ENCODE results near the gene PCDHGA7. TPM values are rescaled to one million over a fixed set of nuclear protein-coding genes. Genes with fewer than 3 reads are reported as not detected.
A peak's percentile ranks its signal among the peaks of the same experiment; 100 is the strongest.
"Not testable (repeated sequence)": the region's sequence is repeated elsewhere in the genome, so short reads cannot be mapped to it uniquely, and the experiment has no call there.

Gene PCDHGA7
- total RNA-seq, 2 experiments from 2014 or later, result not detected

DNA sequence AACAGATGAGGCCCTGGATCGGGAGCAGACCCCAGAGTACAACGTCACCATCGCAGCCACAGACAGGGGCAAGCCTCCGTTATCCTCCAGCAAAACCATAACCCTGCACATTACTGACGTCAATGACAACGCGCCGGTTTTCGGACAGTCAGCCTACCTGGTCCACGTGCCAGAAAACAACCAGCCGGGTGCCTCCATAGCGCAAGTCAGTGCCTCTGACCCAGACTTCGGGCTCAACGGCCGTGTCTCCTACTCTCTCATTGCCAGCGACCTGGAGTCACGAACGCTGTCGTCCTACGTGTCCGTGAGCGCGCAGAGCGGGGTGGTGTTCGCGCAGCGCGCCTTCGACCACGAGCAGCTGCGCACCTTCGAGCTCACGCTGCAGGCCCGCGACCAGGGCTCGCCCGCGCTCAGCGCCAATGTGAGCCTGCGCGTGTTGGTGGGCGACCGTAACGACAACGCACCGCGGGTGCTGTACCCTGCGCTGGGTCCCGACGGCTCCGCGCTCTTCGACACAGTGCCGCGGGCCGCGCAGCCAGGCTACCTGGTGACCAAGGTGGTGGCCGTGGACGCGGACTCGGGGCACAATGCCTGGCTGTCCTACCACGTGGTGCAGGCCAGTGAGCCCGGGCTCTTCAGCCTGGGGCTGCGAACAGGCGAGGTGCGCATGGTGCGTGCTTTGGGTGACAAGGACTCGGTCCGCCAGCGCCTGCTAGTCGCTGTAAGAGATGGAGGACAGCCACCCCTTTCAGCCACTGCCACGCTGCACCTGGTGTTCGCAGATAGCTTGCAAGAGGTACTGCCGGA, 36.7 kb downstream of the PCDHGA7 start:
- H3K4me3 Mint-ChIP-seq, result no peak overlapping the region
- peaks cover 6% of the 10 kb centered on the region for H3K4me1 Mint-ChIP-seq
- peaks cover 39% of the 10 kb centered on the region for H3K36me3 Mint-ChIP-seq (ENCODE audit: low read depth)
- intact Hi-C loops (cut with DNase I, micrococcal nuclease), result no loop called here
- H3K27me3 Mint-ChIP-seq, result peaks cover 70% of the 10 kb centered on the region
- DNase-seq, result no peak
- CTCF ChIA-PET, result interaction anchor here (0.6 to 3.3 kb wide), 7 partner anchors 11 to 145 kb away, joined by 3 to 11 read pairs (median 3); partner anchors contain the start of gene PCDHGA12
- no peak for ATAC-seq
- no peak overlapping the region for H3K27ac Mint-ChIP-seq
- peaks cover 34% of the 10 kb centered on the region for H3K9me3 Mint-ChIP-seq (ENCODE audit: low read depth)
- POLR2A ChIA-PET, result no interaction called here

GRCh38 chr5:141420855-141421488, 38.4 kb downstream of the PCDHGA7 start, which contains the start of gene PCDHGA11:
Gene PCDHGA11 (plus strand): TSS chr5:141421051. CDS start chr5:141421228, 177 bp downstream.
- Mint-ChIP-seq H3K27ac (no peak within 1 kb of the TSS), H3K4me3 (peak within 1 kb of the TSS; percentile 69), H3K4me1 (peaks cover 2% of the 10 kb centered on the region), H3K9me3 (ENCODE audit: low read depth) (peaks cover 34% of the 10 kb centered on the region), H3K27me3 (peaks cover 70% of the 10 kb centered on the region), H3K36me3 (ENCODE audit: low read depth) (peaks cover 35% of the 10 kb centered on the region)
- ChIA-PET POLR2A (interaction anchor here (0.7 kb wide), 1 partner anchor 47 kb away, joined by 4 read pairs; no protein-coding TSS in a partner anchor), CTCF (interaction anchor here (0.6 to 3.3 kb wide), 34 partner anchors 8 to 635 kb away, joined by 3 to 32 read pairs (median 4); partner anchors contain the start of genes PCDHA1, PCDHB16, PCDHGA10 and PCDHGA12)
- intact Hi-C loops (cut with DNase I, micrococcal nuclease), result loop anchor here (1.0 to 10.0 kb wide), 6 partner anchors 56 to 196 kb away; partner anchors contain the start of genes PCDHB14 (in 1 of the 2) and PCDHGC3 (in 1 of the 2)
- DNase-seq, result peak; percentile 75
- ATAC-seq, result peak; percentile 57

DNA sequence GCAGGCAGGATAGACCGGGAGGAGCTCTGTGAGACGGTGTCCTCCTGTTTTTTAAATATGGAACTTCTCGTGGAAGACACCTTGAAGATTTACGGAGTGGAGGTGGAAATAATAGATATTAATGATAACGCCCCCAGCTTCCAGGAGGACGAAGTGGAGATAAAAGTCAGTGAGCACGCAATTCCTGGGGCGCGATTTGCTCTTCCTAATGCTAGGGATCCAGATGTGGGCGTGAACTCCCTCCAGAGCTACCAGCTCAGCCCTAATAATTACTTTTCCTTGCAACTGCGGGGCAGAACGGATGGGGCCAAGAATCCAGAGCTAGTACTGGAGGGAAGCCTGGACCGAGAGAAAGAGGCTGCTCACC, 38.9 kb downstream of the PCDHGA7 start:
- intact Hi-C loops (cut with DNase I, micrococcal nuclease), result loop anchor here (1.0 to 10.0 kb wide), 6 partner anchors 56 to 197 kb away; partner anchors contain the start of genes PCDHB14 (in 1 of the 2) and PCDHGC3 (in 1 of the 2)
- ChIA-PET POLR2A (no interaction called here), CTCF (interaction anchor here (0.6 to 3.3 kb wide), 30 partner anchors 9 to 635 kb away, joined by 3 to 32 read pairs (median 5); partner anchors contain the start of genes PCDHA1, PCDHB16, PCDHGA10 and PCDHGA12)
- DNase-seq, result no peak
- Mint-ChIP-seq H3K4me3 (peak overlapping the region; percentile 69), H3K27ac (no peak overlapping the region), H3K27me3 (peaks cover 71% of the 10 kb centered on the region), H3K9me3 (ENCODE audit: low read depth) (peaks cover 34% of the 10 kb centered on the region), H3K4me1 (peaks cover 2% of the 10 kb centered on the region), H3K36me3 (ENCODE audit: low read depth) (peaks cover 35% of the 10 kb centered on the region)
- ATAC-seq, result no peak

DNA sequence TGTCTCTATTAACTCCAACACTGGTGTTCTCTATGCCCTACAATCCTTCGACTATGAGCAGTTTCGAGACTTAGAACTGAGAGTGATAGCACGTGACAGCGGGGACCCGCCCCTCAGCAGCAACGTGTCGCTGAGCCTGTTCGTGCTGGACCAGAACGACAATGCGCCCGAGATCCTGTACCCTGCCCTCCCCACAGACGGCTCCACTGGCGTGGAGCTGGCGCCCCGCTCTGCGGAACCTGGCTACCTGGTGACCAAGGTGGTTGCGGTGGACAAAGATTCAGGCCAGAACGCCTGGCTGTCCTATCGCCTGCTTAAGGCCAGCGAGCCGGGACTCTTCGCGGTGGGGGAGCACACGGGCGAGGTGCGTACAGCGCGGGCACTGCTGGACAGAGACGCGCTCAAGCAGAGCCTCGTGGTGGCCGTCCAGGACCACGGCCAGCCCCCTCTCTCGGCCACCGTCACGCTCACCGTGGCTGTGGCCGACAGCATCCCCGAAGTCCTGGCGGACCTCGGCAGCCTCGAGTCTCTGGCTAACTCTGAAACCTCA, 40.3 kb downstream of the PCDHGA7 start:
- intact Hi-C loops (cut with DNase I, micrococcal nuclease), result loop anchor here (5.0 to 10.0 kb wide), 3 partner anchors 54 to 198 kb away; partner anchors contain the start of genes PCDHB14 (in 1 of the 2) and PCDHGC3 (in 1 of the 2)
- ChIA-PET POLR2A (no interaction called here), CTCF (interaction anchor here (0.7 to 2.7 kb wide), 4 partner anchors 8 to 72 kb away, joined by 3 to 32 read pairs (median 12); partner anchors contain the start of genes PCDHGA10 and PCDHGA12)
- Mint-ChIP-seq H3K36me3 (ENCODE audit: low read depth) (peaks cover 37% of the 10 kb centered on the region), H3K4me3 (no peak overlapping the region), H3K27ac (no peak overlapping the region), H3K4me1 (peaks cover 1% of the 10 kb centered on the region), H3K27me3 (peaks cover 76% of the 10 kb centered on the region), H3K9me3 (ENCODE audit: low read depth) (peaks cover 37% of the 10 kb centered on the region)
- DNase-seq (no peak), ATAC-seq (no peak)

DNA sequence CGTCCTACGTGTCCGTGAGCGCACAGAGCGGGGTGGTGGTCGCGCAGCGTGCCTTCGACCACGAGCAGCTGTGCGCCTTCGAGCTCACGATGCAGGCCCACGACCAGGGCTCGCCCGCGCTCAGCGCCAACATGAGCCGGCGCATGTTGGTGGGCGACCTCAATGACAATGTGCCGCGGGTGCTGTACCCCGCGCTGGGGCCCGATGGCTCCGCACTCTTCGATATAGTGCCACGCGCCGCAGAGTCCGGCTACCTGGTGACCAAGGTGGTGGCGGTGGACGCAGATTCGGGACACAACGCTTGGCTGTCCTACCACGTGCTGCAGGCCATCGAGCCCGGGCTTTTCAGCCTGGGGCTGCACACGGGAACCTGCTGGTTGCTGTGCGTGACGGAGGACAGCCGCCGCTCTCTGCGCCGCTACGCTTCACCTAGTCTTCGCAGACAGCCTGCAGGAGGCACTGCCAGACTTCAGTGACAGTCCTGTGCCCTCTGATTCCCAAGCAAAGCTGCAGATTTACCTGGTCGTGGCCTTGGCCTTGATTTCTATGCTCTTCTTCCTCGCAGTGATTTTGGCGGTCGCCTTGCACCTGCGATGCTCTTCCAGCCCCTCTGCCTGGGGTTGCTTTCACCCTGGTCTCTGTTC, 45.4 kb downstream of the PCDHGA7 start:
- H3K4me3 Mint-ChIP-seq, result no peak overlapping the region
- ATAC-seq, result no peak
- DNase-seq, result no peak
- peaks cover 30% of the 10 kb centered on the region for H3K36me3 Mint-ChIP-seq (ENCODE audit: low read depth)
- intact Hi-C loops (cut with DNase I, micrococcal nuclease), result loop anchor here (10.0 kb wide), 2 partner anchors 193 to 203 kb away; partner anchors contain the start of gene PCDHB14 (in 1 of the 2)
- ChIA-PET POLR2A (no interaction called here), CTCF (interaction anchor here (0.5 to 1.2 kb wide), 5 partner anchors 15 to 552 kb away, joined by 3 to 4 read pairs (median 3); partner anchors contain the start of gene PCDHGA10)
- peak overlapping the region; percentile 21 for H3K27ac Mint-ChIP-seq
- peaks cover 31% of the 10 kb centered on the region for H3K9me3 Mint-ChIP-seq (ENCODE audit: low read depth)
- peaks cover 17% of the 10 kb centered on the region for H3K4me1 Mint-ChIP-seq
- H3K27me3 Mint-ChIP-seq, result peaks cover 68% of the 10 kb centered on the region

- intact Hi-C loops (cut with DNase I, micrococcal nuclease), result loop anchor here (1.0 to 5.0 kb wide), 3 partner anchors 47 to 134 kb away; partner anchors contain the start of gene PCDHGC3 (in 1 of the 2)
- Mint-ChIP-seq H3K27me3 (peaks cover 69% of the 10 kb centered on the region), H3K9me3 (ENCODE audit: low read depth) (peaks cover 33% of the 10 kb centered on the region), H3K36me3 (ENCODE audit: low read depth) (peaks cover 31% of the 10 kb centered on the region), H3K4me3 (peak within 1 kb of the TSS; percentile 45), H3K4me1 (peaks cover 17% of the 10 kb centered on the region), H3K27ac (no peak within 1 kb of the TSS)
- DNase-seq (peak; percentile 68), ATAC-seq (peak; percentile 73)
- ChIA-PET CTCF (interaction anchor here (0.6 to 3.3 kb wide), 36 partner anchors 9 to 1247 kb away, joined by 3 to 32 read pairs (median 4); partner anchors contain the start of genes PCDHGA10, PCDHGA11, PCDHGA3 and PCDHGA4), POLR2A (interaction anchor here (0.7 kb wide), 2 partner anchors 27 to 54 kb away, joined by 3 to 5 read pairs; no protein-coding TSS in a partner anchor)
Observed at GRCh38 chr5:141430332-141431113, 48.0 kb downstream of the PCDHGA7 start, which contains the start of gene PCDHGA12. Gene PCDHGA12 (plus strand): TSS chr5:141430507. CDS start chr5:141430760, 253 bp downstream.

DNA sequence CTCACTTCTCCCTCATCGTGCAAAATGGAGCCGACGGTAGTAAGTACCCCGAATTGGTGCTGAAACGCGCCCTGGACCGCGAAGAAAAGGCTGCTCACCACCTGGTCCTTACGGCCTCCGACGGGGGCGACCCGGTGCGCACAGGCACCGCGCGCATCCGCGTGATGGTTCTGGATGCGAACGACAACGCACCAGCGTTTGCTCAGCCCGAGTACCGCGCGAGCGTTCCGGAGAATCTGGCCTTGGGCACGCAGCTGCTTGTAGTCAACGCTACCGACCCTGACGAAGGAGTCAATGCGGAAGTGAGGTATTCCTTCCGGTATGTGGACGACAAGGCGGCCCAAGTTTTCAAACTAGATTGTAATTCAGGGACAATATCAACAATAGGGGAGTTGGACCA, 48.7 kb downstream of the PCDHGA7 start:
- ChIA-PET POLR2A (no interaction called here), CTCF (interaction anchor here (0.7 to 3.3 kb wide), 24 partner anchors 10 to 133 kb away, joined by 3 to 32 read pairs (median 6); partner anchors contain the start of genes PCDHGA10, PCDHGA11, PCDHGA3 and PCDHGA4)
- Mint-ChIP-seq H3K27me3 (peaks cover 64% of the 10 kb centered on the region), H3K9me3 (ENCODE audit: low read depth) (peaks cover 33% of the 10 kb centered on the region), H3K4me3 (peak overlapping the region; percentile 45), H3K27ac (no peak overlapping the region), H3K36me3 (ENCODE audit: low read depth) (peaks cover 31% of the 10 kb centered on the region), H3K4me1 (peaks cover 17% of the 10 kb centered on the region)
- ATAC-seq, result peak; percentile 36
- peak; percentile 33 for DNase-seq
- intact Hi-C loops (cut with DNase I, micrococcal nuclease), result loop anchor here in 1 of 2 experiments (5.0 kb wide), 1 partner anchor 46 kb away; the partner anchor contains the start of gene PCDHGC3

GRCh38 chr5:141432308-141432707, 49.8 kb downstream of the PCDHGA7 start:
- H3K27ac Mint-ChIP-seq, H3K4me3 Mint-ChIP-seq, DNase-seq, ATAC-seq, POLR2A ChIA-PET: not testable (repeated sequence)
- peaks cover 55% of the 10 kb centered on the region for H3K27me3 Mint-ChIP-seq
- peaks cover 17% of the 10 kb centered on the region for H3K4me1 Mint-ChIP-seq
- peaks cover 31% of the 10 kb centered on the region for H3K9me3 Mint-ChIP-seq (ENCODE audit: low read depth)
- H3K36me3 Mint-ChIP-seq (ENCODE audit: low read depth), result peaks cover 27% of the 10 kb centered on the region
- CTCF ChIA-PET, result interaction anchor here (0.7 to 3.3 kb wide), 4 partner anchors 11 to 92 kb away, joined by 3 to 32 read pairs (median 10); partner anchors contain the start of gene PCDHGA11
- intact Hi-C loops (cut with DNase I, micrococcal nuclease), result loop anchor here in 1 of 2 experiments (5.0 kb wide), 1 partner anchor 45 kb away; the partner anchor contains the start of gene PCDHGC3

DNA sequence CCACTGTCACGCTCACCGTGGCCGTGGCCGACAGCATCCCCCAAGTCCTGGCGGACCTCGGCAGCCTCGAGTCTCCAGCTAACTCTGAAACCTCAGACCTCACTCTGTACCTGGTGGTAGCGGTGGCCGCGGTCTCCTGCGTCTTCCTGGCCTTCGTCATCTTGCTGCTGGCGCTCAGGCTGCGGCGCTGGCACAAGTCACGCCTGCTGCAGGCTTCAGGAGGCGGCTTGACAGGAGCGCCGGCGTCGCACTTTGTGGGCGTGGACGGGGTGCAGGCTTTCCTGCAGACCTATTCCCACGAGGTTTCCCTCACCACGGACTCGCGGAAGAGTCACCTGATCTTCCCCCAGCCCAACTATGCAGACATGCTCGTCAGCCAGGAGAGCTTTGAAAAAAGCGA, 50.2 kb downstream of the PCDHGA7 start:
- peaks cover 27% of the 10 kb centered on the region for H3K36me3 Mint-ChIP-seq (ENCODE audit: low read depth)
- CTCF ChIA-PET, result interaction anchor here (0.7 kb wide), 1 partner anchor 33 kb away, joined by 3 read pairs; no protein-coding TSS in a partner anchor
- H3K27me3 Mint-ChIP-seq, result peaks cover 52% of the 10 kb centered on the region
- ATAC-seq, H3K27ac Mint-ChIP-seq, H3K4me3 Mint-ChIP-seq, DNase-seq, POLR2A ChIA-PET: not testable (repeated sequence)
- peaks cover 17% of the 10 kb centered on the region for H3K4me1 Mint-ChIP-seq
- intact Hi-C loops (cut with DNase I, micrococcal nuclease), result loop anchor here in 1 of 2 experiments (5.0 kb wide), 1 partner anchor 45 kb away; the partner anchor contains the start of gene PCDHGC3
- peaks cover 29% of the 10 kb centered on the region for H3K9me3 Mint-ChIP-seq (ENCODE audit: low read depth)

All from activated CD4-positive, alpha-beta T cell treated with anti-CD3 and anti-CD28 coated beads for 36 hours (primary cell).